NCI-H2029 (cell line): Measurements from ENCODE around the gene CA9.

ENCODE experiments used
- DNase-seq: peaks from one replicate; lab custom pipeline; 2025; lab: John Stamatoyannopoulos, UW

Gene CA9

GRCh38 chr9:35691757-35692301 is 18.1 kb downstream of the CA9 start:
- DNase-seq: no peak

DNA sequence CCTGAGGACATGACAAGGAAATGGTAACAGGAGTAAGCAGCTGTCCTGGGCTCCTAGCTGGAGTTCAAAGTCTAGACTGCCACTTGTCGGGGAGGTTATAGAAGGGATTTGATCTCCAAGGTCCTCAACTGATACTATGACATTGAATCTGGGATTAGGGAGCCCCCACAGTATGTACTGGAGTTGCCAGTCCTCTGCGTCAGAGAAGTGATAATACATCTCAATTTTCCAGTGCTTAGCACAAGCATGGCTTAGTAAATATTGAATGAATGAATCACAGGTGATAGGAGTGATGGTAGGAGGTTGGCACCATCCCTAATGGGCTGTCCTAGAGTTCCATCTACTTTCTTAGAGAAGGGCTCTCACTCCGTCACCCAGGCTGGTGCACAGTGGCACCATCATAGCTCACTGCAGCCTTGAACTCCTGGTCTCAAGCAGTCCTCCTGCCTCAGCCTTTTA is 22.2 kb downstream of the CA9 start:
- no peak for DNase-seq

GRCh38 chr9:35696520-35697215 is 22.9 kb downstream of the CA9 start:
- peak; percentile 14 for DNase-seq

DNA sequence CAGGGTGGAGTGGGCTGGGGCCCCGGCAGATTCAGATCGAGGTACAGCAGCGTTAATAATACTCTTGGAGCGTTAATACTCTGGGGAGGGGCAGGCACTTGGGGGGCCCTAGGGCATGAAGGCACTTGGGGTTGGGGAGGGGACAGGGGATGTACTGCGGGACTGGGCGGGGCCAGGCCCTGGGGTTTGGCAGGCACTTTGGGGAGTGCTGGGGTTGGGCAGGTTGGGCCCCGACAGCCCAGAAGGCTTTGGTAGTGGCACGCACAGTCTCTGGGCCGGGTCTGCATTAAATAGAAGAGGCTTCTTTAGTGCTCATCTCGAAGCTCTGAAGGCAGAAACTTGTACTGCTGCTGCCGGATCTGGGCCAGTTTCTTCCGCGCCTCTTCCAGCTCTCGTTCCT is 23.8 kb downstream of the CA9 start:
- no peak for DNase-seq

GRCh38 chr9:35698231-35698630 is 24.5 kb downstream of the CA9 start:
- DNase-seq: no peak

GRCh38 chr9:35700031-35700430 is 26.3 kb downstream of the CA9 start:
- no peak for DNase-seq

DNA sequence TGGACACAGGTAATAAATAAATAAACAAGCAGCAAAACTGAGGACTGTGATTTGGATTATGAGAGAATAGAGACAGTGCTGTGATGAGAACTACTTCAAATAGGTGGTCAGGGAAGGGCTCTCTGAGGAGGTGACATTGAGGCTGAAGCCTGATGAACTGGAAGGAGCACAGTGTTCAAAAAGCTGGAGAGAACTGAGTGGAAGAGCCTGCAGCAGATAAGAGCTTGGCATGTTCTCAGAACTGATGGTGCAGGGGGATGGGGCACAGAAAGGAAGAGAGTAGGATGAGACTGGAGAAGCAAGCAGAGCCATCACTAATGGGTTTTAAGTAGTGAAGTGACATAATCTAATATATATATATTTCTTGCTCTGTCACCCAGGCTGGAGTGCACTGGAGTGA is 27.2 kb downstream of the CA9 start:
- DNase-seq: no peak

- no peak for DNase-seq
These were observed 29.0 kb downstream of the CA9 start for GRCh38 chr9:35702696-35703095.

DNA sequence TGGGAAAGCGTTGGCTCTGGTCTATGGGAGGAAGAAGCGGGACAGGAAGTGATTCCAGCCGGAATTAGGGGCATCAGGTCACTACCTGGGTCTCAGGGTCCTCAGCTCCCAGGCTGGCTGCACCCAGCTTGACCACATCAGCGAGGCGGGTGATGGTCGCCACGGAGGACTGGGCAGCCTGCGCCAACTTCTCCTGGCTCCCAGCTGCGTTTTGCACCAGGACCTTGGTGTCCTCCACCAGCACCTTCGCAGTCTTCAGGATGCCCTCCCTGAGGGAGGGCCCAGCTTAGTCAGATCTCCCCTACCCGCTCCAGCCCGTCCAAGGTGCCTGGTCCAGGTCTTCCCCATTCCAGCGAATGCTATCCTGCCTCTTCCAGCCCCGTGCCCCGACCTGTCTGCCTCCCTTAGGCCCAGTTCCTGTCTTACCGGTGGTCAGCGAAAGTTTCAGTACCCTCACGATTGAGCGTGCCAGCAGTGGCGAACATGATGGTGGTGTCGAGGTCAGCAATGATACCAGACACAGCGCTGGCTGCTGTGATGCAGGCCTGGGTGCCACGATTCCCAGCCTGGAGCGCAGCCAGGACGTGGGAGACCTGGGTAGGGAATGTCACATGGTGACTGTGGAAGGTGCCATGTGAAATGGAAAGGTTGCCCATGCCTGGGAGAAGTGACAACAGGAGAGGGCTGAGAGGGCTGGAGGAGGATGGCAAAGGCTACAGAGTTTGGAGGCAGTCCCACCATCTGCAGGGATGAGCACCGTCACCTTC is 30.4 kb downstream of the CA9 start:
- DNase-seq: no peak

DNA sequence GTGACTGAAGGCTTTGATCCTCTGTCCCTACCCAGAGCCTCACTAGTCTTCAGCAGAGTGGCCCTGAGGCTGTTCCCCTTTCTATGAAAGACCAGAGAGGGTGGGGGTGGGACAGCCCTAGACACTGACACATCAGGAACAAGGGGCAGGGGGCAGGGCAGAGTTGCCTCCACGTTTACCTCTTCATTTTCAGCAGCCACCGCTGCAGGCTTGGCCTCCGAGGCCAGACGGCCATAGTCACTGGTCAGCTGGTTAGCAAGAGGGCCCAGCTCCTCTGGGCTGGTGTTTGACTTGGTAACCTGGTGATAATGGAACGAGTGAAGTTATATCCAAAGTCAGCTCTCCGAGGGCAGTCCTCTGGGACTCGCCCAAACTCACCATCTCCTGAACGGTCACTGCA is 31.6 kb downstream of the CA9 start:
- no peak for DNase-seq

DNA sequence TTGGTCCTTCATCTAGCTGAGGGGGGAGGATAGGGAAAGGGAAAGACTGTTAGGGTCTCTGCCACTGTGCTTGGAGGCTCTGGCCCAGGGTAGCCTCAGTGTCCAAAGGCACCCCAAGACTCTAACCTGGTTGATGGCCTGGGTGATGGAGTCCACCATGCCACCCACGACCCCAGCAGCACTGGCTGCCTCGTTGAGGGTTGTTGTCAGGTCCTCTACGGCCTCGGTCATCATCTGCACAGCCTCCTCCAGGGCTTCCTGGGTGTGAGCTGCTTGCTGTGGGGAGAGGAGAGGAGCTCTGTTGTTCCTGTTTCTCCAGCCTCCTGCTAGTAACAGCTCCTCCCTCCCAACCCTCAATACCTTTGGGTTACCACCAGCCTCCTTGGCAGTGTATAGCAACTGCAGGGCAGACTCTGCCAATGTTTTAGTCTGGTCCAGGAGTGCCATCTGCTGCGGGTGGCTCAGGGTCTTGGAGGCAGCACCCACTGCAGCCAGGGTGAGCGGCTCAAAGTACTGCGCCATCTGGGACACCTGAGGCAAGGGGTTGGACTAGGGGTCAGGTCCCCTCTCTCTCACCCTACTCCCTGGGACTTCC is 32.2 kb downstream of the CA9 start:
- no peak for DNase-seq

DNA sequence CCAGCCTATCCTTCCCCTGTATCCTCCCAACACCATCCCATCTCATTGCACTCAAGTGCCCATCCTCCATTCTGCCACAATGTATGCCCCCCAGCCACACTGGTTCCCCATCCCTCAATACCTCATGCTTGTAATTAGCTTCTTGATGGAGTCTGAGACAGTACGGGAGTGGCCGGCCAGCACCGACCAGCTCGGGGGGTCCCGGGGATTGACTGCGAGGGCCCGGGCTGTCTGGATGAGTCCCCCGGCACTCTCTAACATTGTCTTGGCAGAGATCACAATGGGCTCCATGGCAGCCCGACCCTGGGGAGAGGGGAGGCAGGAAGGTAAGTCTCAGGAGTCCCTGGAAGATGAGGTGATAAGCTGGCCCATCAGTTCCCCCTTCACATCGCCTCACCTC is 33.2 kb downstream of the CA9 start:
- no peak for DNase-seq

- DNase-seq: no peak
These were observed 34.4 kb downstream of the CA9 start for GRCh38 chr9:35708146-35708545.

GRCh38 chr9:35710818-35711500 is 37.2 kb downstream of the CA9 start:
- no peak for DNase-seq

DNA sequence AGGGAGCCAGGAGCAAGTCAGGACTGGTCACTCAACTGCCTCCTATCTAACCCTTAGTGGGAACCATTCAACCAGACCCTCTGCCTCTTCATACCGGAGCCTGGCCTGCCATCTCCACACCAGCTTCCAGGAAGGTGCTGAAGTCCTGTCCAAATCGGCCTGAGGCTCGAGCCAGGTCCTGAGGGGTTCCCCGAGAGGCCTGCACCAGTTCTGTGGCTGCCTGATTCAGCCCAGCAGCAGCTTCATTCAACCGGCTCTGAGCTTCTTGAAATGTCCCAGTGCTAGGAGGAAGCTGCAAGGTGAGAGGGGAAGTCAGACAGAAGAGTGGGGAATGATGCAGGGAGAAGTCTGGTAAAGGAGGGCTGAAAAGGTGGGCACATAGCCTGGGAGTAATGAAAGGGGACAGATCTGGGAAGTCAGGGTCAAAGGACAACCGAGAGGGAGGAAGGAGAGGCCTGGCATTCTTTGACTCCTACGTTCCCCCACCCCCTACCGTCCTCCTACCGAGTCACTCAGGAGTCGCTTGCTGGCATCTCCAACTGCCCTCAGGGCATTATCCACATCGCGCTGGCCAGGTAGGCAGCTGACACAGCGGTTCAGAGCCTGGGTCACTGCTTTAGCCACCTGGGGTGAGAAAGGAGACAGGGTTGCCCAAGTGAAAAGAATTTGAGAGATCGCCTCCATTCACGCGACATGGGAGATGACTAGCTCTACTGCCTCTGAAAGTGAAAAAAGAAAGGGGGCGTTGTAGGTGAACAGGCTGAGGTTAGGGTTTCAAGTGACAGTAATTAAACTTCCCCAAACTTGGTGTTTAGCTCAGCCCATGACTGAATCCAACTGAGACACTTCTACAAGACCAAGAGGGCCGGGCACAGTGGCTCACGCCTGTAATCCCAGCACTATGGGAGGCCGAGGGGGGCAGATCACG is 38.0 kb downstream of the CA9 start:
- DNase-seq: no peak

DNA sequence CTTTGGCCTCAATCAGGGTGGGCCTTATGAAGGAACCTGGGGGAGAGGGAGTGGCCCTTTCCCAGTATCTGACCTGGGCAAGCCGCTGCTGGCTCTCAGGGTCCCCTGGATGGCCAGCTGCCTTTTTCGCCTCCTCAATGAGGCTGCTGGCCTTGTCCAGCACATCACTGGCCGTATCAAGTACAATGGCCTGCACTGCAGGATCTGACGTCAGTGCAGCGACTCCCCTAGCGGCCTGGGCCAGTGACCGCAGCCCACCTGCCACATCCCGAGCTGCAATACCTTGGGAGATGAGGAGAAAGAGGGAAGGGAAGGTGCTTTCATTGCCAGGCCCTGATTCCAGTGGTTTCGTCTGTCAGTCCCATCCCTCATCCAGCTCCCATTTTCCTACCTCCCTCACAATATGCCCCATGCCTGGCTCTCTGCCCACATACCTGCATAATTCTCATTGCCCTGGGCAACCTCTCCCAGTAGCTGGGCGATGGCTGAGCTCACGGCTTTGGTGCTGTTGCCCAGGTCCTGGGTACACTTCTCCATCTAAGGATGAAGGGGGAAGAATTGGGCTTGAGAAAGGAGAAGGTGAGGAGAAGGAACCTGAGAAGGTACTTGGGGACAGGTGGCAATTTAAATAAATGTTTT is 39.2 kb downstream of the CA9 start:
- DNase-seq: no peak

- DNase-seq: no peak
These were observed 39.9 kb downstream of the CA9 start for GRCh38 chr9:35713578-35713977.

DNA sequence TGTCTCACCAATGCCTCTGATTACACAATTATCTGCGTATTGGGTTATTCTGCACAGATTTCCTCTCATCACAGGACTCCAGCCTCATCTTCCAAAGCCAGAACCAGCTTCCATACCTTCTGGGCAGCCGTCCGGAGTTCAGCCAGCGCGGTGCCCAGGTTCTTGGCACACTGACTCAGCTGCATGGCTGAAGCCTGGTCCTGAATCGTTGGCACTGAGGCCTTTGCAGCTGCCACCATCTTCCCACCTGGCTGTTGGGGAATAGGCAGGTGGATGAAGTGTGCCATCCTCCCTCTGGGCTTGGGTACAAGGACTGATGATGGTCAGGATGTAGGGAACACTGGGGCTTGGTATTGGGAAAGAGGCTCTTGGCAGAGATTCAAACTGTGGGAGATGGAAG is 40.4 kb downstream of the CA9 start:
- no peak for DNase-seq

DNA sequence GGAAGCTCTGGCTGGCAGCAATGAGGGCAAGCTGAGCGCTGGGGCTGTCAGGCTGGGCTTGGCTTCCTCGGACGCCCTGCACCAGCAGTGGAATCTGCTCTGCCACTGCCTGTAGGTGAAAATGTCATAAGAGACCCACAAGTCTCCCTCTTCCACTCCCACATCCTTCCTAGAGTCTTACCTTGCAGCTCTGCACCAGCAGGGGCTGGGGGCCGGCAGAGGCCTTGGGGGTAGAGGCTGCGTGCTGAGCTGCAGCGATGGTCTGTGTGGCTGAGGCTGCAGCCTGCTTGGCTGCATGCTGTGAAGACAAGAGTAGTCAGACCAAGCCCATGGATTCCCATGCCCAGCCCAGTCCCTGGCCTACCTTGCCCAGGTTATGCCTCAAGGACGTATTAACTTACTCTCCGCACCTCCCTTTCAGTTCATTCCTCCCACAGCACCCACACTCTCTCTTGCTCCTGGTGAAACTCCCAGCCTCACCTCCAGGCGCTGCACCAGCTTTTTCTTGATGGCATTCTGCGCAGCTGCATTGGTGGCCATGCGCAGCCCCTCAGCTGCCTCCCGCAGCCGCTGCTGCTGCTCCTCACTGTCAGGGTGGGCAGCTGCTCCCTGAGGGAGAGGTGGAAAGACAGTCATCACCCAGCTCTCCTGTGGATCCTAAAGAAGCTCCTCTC is 41.0 kb downstream of the CA9 start:
- DNase-seq: no peak

DNA sequence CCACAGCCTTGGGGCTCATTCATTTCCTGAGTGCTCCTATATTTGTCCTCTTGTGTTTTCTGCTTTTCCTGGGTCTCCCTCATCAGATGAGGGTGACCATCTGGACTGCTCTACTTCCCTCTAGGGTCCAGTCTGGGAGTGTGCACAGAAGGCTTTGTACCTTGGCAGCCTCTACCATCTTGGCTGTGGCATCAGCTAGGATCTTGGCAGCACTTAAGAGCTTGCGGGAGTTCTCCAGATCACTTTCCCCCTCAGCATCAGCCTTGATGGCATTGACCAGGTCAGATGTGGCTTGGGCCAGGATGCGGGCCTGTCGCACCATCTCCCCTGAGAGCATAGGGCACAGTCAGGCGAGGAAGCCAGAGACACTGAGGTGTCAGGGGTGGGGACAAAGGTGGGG is 42.5 kb downstream of the CA9 start:
- DNase-seq: no peak
